ENCODE results near the gene MUC20.

MUC20 gene

DNA sequence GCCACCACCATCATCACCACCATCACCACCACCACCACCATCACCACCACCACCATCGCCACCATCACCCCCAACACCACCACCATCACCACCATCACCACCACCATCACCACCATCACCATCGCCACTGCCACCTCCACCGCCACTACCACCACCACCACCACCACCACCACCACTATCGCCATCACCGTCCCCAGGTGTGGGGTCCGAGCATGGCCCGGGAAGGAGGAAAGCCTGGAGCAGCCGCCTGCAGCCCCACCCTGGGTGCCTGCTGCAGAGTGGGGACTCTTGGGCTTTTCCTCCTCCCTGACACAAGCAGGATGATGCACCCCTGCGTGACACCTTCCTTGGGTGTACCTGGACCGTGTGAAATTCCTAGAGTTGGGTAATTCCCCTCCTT, 47.0 kb downstream of the MUC20 start:
- no peaks in the 10 kb centered on the region for H3K36me3 ChIP-seq (ENCODE audit: insufficient read depth, low read length)
- H3K4me3 ChIP-seq (ENCODE audit: low read depth in 1 of 2, low read length in 2 of 2), result no peak overlapping the region
- H3K4me1 ChIP-seq (ENCODE audit: insufficient read depth, low read length), result no peaks in the 10 kb centered on the region
- no peak overlapping the region for H3K27ac ChIP-seq (ENCODE audit: low read length)
- no peak overlapping the region for H3K9ac ChIP-seq (ENCODE audit: low read depth, low read length)
- no peak overlapping the region for H3K4me2 ChIP-seq (ENCODE audit: insufficient read depth, low read length)
- no peaks in the 10 kb centered on the region for H3K27me3 ChIP-seq (ENCODE audit: insufficient read depth, low read length, poor library complexity)
- ATAC-seq (ENCODE audit: insufficient read depth, low read depth) (no peak), DNase-seq (no peak)
- no peaks in the 10 kb centered on the region for H3K9me3 ChIP-seq (ENCODE audit: insufficient read depth, low read length, severe bottlenecking)
- H3K79me2 ChIP-seq (ENCODE audit: insufficient read depth, low read length), result no peaks in the 10 kb centered on the region
- TF ChIP-seq EZH2 (IDR thresholded peaks at IDR 0.05; ENCODE audit: borderline replicate concordance, low read depth, low read length, severe bottlenecking), result no peak
- TF ChIP-seq, protein P1, sequence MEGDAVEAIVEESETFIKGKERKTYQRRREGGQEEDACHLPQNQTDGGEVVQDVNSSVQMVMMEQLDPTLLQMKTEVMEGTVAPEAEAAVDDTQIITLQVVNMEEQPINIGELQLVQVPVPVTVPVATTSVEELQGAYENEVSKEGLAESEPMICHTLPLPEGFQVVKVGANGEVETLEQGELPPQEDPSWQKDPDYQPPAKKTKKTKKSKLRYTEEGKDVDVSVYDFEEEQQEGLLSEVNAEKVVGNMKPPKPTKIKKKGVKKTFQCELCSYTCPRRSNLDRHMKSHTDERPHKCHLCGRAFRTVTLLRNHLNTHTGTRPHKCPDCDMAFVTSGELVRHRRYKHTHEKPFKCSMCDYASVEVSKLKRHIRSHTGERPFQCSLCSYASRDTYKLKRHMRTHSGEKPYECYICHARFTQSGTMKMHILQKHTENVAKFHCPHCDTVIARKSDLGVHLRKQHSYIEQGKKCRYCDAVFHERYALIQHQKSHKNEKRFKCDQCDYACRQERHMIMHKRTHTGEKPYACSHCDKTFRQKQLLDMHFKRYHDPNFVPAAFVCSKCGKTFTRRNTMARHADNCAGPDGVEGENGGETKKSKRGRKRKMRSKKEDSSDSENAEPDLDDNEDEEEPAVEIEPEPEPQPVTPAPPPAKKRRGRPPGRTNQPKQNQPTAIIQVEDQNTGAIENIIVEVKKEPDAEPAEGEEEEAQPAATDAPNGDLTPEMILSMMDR (IDR thresholded peaks at IDR 0.05; ENCODE audit: borderline replicate concordance, extremely low read depth, low read length, poor library complexity, severe bottlenecking), result no peak
- H4K20me1 ChIP-seq (ENCODE audit: insufficient read depth, low read length), result no peaks in the 10 kb centered on the region
- H2AFZ ChIP-seq (ENCODE audit: low read depth, low read length), result no peak overlapping the region

DNA sequence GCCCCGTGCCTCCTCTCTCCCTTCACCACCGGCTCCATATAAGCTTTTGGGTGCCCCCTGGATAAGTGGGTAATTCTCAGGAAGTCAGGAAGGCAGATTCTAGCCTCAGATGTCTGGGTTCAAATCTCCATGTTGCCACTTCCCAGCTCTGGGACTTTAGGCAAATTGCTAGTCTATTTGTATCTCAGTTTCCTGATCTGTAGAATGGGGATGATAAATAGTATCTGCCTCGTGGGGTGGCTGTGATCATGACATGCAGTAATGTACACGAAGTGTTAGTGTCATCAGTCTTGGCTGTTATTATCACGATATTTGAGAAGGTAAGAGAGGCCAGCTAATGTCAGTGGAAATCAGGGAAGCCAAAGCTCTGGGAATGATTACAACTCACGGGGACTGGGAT, 47.6 kb downstream of the MUC20 start:
- no peaks in the 10 kb centered on the region for H3K27me3 ChIP-seq (ENCODE audit: insufficient read depth, low read length, poor library complexity)
- H3K36me3 ChIP-seq (ENCODE audit: insufficient read depth, low read length), result no peaks in the 10 kb centered on the region
- H3K4me3 ChIP-seq (ENCODE audit: low read depth in 1 of 2, low read length in 2 of 2), result no peak overlapping the region
- no peaks in the 10 kb centered on the region for H3K9me3 ChIP-seq (ENCODE audit: insufficient read depth, low read length, severe bottlenecking)
- no peaks in the 10 kb centered on the region for H3K79me2 ChIP-seq (ENCODE audit: insufficient read depth, low read length)
- DNase-seq (no peak), ATAC-seq (ENCODE audit: insufficient read depth, low read depth) (no peak)
- H3K9ac ChIP-seq (ENCODE audit: low read depth, low read length), result no peak overlapping the region
- H3K4me2 ChIP-seq (ENCODE audit: insufficient read depth, low read length), result no peak overlapping the region
- no peaks in the 10 kb centered on the region for H4K20me1 ChIP-seq (ENCODE audit: insufficient read depth, low read length)
- TF ChIP-seq, protein P1 (IDR thresholded peaks at IDR 0.05; ENCODE audit: borderline replicate concordance, extremely low read depth, low read length, poor library complexity, severe bottlenecking), result no peak
- TF ChIP-seq EZH2 (IDR thresholded peaks at IDR 0.05; ENCODE audit: borderline replicate concordance, low read depth, low read length, severe bottlenecking), result no peak
- no peak overlapping the region for H3K27ac ChIP-seq (ENCODE audit: low read length)
- H3K4me1 ChIP-seq (ENCODE audit: insufficient read depth, low read length), result no peaks in the 10 kb centered on the region
- no peak overlapping the region for H2AFZ ChIP-seq (ENCODE audit: low read depth, low read length)

DNA sequence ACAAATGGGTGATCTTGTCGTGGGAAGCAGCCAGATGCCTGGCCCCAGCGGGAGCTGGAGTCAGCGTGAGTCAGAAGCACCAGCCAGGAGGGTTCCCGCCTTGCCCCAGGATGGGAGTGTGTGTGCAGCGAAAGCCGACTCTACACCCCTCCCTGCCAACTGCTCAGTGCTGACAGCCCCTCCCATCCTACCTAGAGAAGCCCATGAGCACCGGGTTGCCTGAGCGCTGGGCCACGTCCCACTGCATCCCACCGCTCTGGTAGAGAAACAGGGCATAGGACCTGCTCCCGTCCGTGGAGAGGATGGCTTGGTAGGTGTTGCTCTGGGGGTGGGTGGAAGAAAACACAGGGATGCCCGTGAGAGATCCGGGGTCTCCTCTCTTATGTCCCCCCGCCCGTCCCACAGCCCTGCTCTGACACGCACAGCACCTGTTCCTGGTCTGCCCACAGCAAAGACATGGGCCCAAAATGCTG, 48.1 kb downstream of the MUC20 start:
- H3K36me3 ChIP-seq (ENCODE audit: insufficient read depth, low read length), result no peaks in the 10 kb centered on the region
- H3K9ac ChIP-seq (ENCODE audit: low read depth, low read length), result no peak overlapping the region
- ATAC-seq (ENCODE audit: insufficient read depth, low read depth), result no peak
- H3K79me2 ChIP-seq (ENCODE audit: insufficient read depth, low read length), result no peaks in the 10 kb centered on the region
- no peaks in the 10 kb centered on the region for H3K9me3 ChIP-seq (ENCODE audit: insufficient read depth, low read length, severe bottlenecking)
- H3K27ac ChIP-seq (ENCODE audit: low read length), result no peak overlapping the region
- no peak overlapping the region for H3K4me2 ChIP-seq (ENCODE audit: insufficient read depth, low read length)
- no peaks in the 10 kb centered on the region for H4K20me1 ChIP-seq (ENCODE audit: insufficient read depth, low read length)
- no peak for DNase-seq
- no peaks in the 10 kb centered on the region for H3K27me3 ChIP-seq (ENCODE audit: insufficient read depth, low read length, poor library complexity)
- no peaks in the 10 kb centered on the region for H3K4me1 ChIP-seq (ENCODE audit: insufficient read depth, low read length)
- H2AFZ ChIP-seq (ENCODE audit: low read depth, low read length), result no peak overlapping the region
- H3K4me3 ChIP-seq (ENCODE audit: low read depth in 1 of 2, low read length in 2 of 2), result no peak overlapping the region
- TF ChIP-seq, protein P1 (IDR thresholded peaks at IDR 0.05; ENCODE audit: borderline replicate concordance, extremely low read depth, low read length, poor library complexity, severe bottlenecking), result no peak
- TF ChIP-seq EZH2 (IDR thresholded peaks at IDR 0.05; ENCODE audit: borderline replicate concordance, low read depth, low read length, severe bottlenecking), result no peak

DNA sequence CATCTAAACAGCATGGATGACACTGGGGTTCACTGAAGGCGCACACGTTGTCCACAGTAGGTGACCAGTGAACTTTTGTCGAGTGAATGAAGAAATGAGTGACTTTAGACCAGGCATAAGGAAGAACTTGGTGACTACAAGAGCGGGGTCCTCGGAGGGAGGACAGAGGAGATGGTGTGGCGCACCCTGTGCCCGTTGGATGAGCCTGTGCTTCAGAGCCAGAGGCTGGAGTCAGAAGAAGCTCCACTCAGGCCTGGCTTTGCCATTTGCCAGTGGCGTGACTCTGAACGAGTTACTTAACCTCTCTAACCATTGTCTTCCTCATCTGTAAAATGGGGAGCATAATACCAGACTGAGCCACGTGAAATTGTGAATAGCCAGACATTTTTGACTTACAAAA, 48.8 kb downstream of the MUC20 start:
- Histone ChIP-seq H2AFZ (ENCODE audit: low read depth, low read length) (no peak overlapping the region), H3K4me3 (ENCODE audit: low read depth in 1 of 2, low read length in 2 of 2) (no peak overlapping the region), H3K27ac (ENCODE audit: low read length) (no peak overlapping the region), H3K36me3 (ENCODE audit: insufficient read depth, low read length) (no peaks in the 10 kb centered on the region), H4K20me1 (ENCODE audit: insufficient read depth, low read length) (no peaks in the 10 kb centered on the region), H3K4me2 (ENCODE audit: insufficient read depth, low read length) (no peak overlapping the region), H3K79me2 (ENCODE audit: insufficient read depth, low read length) (no peaks in the 10 kb centered on the region), H3K4me1 (ENCODE audit: insufficient read depth, low read length) (no peaks in the 10 kb centered on the region), H3K9me3 (ENCODE audit: insufficient read depth, low read length, severe bottlenecking) (no peaks in the 10 kb centered on the region), H3K9ac (ENCODE audit: low read depth, low read length) (no peak overlapping the region), H3K27me3 (ENCODE audit: insufficient read depth, low read length, poor library complexity) (no peaks in the 10 kb centered on the region)
- no peak for DNase-seq
- peak; percentile 25; the same call in 1 of the 3 replicates for ATAC-seq (ENCODE audit: insufficient read depth, low read depth)
- TF ChIP-seq EZH2 (IDR thresholded peaks at IDR 0.05; ENCODE audit: borderline replicate concordance, low read depth, low read length, severe bottlenecking), result no peak
- TF ChIP-seq, protein P1 (IDR thresholded peaks at IDR 0.05; ENCODE audit: borderline replicate concordance, extremely low read depth, low read length, poor library complexity, severe bottlenecking), result no peak
